T-helper 22 cell (primary cell): Measurements from ENCODE around the gene ZNF709.
"Not testable (repeated sequence)": the region's sequence is repeated elsewhere in the genome, so short reads cannot be mapped to it uniquely, and the experiment has no call there.

Experiments
- DNase-seq: peaks from one replicate; pipeline ENCODE4 v3.0.0-alpha.2; 2020; ENCODE audit warnings: low read depth

Gene ZNF709

DNA sequence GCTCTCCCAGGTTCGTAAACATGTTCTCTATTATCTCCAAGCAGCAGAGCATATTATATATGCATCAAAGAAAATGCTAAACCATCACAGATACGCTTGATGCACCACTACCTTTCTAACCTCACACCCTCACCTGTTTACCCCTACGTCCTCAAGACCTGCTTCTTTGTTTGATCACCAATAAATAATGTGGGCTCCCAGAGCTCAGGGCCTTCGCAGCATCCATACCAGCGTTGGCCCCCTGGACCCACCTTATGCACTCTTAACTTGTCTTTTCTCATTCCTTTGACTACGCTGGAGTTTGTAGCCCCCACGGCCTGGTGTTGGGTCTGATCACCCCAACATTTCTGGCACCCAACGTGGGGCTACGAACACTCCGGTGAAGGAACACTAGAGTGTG is 33.8 kb downstream of the ZNF709 start:
- DNase-seq = no peak

- DNase-seq = no peak
Observed at GRCh38 chr19:12448808-12449207, 35.8 kb downstream of the ZNF709 start.

GRCh38 chr19:12440541-12441316 is 43.9 kb downstream of the ZNF709 start, which contains the start of gene ZNF443:
Gene ZNF443 (minus strand): TSS chr19:12441021. CDS start chr19:12440914, 107 bp downstream.
- DNase-seq = peak; percentile 91

DNA sequence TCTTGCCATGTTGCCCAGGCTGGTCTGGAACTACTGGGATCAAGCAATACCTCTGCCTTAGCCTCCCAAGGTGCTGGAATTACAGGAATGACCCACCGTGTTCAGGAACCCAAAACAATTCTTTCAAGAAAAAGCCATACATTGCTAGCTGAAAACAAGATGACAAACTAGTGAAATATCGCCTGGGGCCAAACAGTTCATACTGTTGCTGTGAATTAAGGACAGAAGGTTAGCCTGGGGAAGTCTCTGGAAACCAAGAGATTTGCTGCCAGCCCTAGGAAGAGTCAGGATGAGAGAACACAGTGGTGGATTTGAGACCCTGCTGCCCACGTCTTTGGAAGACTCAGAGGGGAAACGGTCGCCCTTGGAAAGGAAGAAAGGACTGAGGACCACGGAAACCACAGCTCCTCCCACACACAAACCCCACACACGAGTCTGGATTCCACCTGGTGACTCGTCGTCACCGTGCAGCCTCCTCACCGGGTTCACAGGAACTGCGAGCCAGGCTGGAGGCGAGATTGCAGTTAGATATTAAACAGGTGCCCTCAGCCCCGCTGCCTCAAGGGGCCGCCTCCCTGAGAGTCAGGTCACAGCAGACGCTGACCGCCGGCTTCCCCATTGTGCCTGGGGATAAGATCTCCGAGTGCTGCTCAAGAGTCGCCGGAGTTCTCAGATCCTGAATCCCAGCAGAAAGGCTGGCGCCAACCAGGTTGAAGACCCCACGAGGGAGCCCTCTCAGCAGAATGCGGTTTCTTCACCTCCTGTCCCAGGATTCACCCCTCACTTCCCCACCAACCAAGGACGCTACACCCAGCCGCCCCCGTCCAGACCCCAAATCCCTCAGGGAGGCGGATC is 44.7 kb downstream of the ZNF709 start:
- DNase-seq = not testable (repeated sequence)

- not testable (repeated sequence) for DNase-seq
Observed at GRCh38 chr19:12430726-12431299, 53.8 kb downstream of the ZNF709 start.

DNA sequence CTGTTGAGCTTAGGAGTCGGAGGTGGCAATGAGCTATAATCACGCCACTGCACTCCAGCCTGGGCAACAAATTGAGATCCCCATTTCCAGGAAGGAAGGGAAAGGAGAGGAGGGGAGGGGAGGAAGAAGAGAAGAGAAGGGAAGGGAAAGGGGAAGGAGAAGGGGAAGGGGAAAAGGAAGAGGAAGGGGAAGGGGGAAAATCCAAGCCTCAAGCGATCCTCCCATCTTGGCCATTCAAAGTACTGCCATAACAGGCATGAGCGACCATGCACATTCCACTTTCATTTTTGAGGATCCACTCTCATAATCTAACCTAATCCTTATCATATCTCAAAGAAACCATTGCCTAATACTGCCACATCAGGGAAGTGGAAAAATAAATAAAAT is 58.7 kb downstream of the ZNF709 start:
- DNase-seq = no peak

DNA sequence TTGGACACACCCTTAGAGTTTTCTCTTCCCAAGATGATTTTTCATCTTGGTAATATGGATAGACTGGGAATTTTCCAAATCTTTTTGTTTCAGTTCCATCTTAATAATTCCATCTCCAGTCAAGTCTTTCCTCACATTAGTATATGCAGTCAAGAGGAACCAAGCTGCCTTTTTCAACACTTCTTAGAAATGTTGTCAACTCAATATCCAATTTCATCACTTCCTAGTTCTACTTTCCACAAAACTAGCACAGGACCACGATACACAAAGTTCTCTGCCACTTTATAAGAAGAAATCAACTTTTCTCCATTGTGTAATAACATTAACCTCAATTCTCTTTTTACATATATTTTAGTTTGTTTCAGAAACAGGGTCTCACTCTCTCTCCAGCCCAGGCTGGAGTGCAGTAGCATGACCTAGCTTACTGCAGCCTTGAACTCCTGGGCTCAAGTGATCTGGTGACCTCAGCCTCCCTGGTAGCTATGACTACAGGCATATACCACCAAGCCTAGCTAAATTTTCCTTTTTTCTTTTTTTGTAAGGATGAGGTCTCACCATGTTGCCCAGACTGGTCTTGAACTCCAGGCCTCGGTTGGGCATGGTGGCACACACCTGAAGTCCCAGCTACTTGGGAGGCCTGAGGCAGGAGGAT is 59.3 kb downstream of the ZNF709 start:
- DNase-seq = no peak

DNA sequence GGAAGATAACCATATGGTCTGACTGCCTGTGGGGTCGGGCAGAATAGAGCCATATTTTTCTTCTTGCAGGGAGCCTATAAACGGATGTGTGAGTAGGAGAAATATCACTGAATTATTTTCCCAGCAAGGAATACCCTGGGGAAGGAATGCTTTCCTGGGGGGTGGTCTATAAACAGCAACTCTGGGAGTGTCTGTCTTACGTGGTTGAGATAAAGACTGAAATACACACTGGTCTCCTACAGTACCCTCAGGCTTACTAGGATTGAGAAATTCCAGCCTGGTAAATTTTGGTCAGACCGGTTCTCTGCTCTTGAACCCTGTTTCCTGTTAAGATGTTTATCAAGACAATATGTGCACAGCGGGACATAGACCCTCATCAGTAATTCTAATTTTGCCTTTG is 67.3 kb downstream of the ZNF709 start:
- DNase-seq = not testable (repeated sequence)

GRCh38 chr19:12411893-12412292 is 72.7 kb downstream of the ZNF709 start:
- no peak for DNase-seq
